ENCODE measurements around the gene OSBPL9.
"Not testable (repeated sequence)": the region's sequence is repeated elsewhere in the genome, so short reads cannot be mapped to it uniquely, and the experiment has no call there.

Gene OSBPL9

GRCh38 chr1:51729824-51730301 lies 113.0 kb downstream of the OSBPL9 start:
- TF ChIP-seq CTCF (IDR thresholded peaks at IDR 0.05; ENCODE audit: insufficient read depth, low read depth, low read length, missing control alignments), result no peak
- peak; percentile 57 for DNase-seq (ENCODE audit: low read depth)
- peak overlapping the region; percentile 98 for H3K4me3 ChIP-seq (ENCODE audit: low read depth, low read length)

GRCh38 chr1:51731998-51732397 lies 115.1 kb downstream of the OSBPL9 start:
- TF ChIP-seq CTCF (IDR thresholded peaks at IDR 0.05; ENCODE audit: insufficient read depth, low read depth, low read length, missing control alignments), result no peak
- no peak for DNase-seq (ENCODE audit: low read depth)
- H3K4me3 ChIP-seq (ENCODE audit: low read depth, low read length), result peak overlapping the region; percentile 98

- H3K4me3 ChIP-seq (ENCODE audit: low read depth, low read length), result no peak overlapping the region
- no peak for DNase-seq (ENCODE audit: low read depth)
- no peak for TF ChIP-seq CTCF (IDR thresholded peaks at IDR 0.05; ENCODE audit: insufficient read depth, low read depth, low read length, missing control alignments)
These were observed 116.0 kb downstream of the OSBPL9 start for GRCh38 chr1:51732701-51733425.

- H3K4me3 ChIP-seq (ENCODE audit: low read depth, low read length); DNase-seq (ENCODE audit: low read depth): not testable (repeated sequence)
These were observed 116.5 kb downstream of the OSBPL9 start for GRCh38 chr1:51733426-51733774.

GRCh38 chr1:51733793-51734522 lies 117.1 kb downstream of the OSBPL9 start:
- no peak for DNase-seq (ENCODE audit: low read depth)
- no peak for TF ChIP-seq CTCF (IDR thresholded peaks at IDR 0.05; ENCODE audit: insufficient read depth, low read depth, low read length, missing control alignments)
- no peak overlapping the region for H3K4me3 ChIP-seq (ENCODE audit: low read depth, low read length)

- no peak overlapping the region for H3K4me3 ChIP-seq (ENCODE audit: low read depth, low read length)
These were observed 118.2 kb downstream of the OSBPL9 start for GRCh38 chr1:51734896-51735745.

More at GRCh38 chr1:51734896-51735745, 118.2 kb downstream of the OSBPL9 start:
- no peak for DNase-seq (ENCODE audit: low read depth)
- TF ChIP-seq CTCF (IDR thresholded peaks at IDR 0.05; ENCODE audit: insufficient read depth, low read depth, low read length, missing control alignments), result no peak
